GM19025 (cell line): ENCODE measurements around the gene PRKAG1.

ENCODE experiments used
- ATAC-seq: cut with Tn5 transposase; IDR thresholded peaks from one replicate; pipeline ENCODE4 v1.9.1; 2021; ENCODE audit warnings: mild to moderate bottlenecking, low read depth, moderate library complexity; ENCODE audit not compliant: unreplicated experiment

Gene PRKAG1

GRCh38 chr12:48986720-48987291 is 31.8 kb downstream of the PRKAG1 start:
- ATAC-seq, result no peak

DNA sequence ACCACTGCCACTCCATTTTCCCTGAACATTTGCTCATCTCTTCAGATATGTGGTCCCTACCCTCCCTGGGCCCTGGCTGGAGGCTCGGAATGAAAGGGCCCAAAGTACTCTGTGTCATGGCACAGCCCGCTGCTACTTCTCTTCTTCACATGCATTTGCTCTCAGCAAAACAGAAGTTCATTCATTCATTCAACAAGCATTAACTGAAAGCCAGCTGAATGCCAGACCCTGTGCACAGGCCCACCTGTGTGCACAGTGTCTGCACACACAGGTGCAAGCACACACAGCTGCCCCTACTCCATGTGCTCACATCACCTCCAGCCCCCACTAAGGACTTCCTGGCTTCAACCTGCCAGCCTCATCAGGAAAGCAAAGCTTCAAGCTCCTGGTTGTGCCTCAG is 32.7 kb downstream of the PRKAG1 start:
- ATAC-seq, result no peak

DNA sequence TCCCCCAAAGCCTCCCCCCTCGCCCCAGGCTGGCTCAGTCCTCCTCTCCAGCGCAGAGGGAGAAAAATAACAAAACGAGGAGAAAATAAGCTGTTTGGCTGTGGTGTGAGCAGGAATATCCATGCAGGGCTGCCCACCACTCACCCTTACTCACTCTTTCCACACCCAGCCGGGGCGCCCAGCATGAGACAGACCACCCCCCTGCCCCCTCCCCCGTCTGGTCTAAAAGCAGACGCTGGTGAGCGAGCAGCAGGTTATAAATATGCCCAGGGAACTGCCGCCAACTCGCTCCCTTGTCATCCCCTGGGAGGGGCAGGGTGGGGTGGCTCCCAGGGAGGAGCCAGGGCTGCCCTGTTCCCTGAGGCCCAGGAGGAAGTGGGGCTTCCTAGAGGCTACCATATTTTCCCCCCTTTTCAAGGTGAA is 33.1 kb downstream of the PRKAG1 start:
- ATAC-seq, result no peak

DNA sequence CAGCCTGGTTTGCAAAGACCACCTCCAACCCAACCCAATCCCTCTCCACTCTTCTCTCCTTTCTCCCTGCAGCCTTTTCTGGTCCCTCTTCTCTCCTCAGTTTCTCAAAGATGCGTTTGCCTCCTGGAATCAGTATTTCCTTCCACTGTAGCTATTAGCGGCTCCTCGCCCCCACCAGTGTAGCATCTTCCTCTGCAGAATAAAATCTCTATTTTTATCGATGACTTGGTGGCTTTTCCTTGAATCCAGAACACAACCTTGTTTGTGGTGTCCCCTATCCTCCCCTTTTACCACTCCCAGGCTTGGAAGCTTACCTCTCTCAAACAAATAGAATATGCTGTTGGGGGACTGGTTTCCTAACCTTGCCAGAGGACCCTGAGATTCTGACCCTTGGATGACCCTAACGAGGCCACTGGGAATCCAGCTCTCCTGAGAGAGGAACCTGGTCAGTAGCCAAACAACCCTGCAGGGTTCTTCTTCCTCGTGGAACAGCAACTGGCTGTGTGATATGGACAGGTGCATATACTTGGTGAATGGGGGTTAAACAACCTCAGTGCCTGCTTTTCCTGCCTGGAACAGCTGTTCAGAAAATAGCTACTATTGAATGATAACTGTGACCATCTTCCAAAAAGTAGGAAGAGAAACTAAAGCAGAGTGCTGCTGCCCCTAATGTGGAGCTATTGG is 36.0 kb downstream of the PRKAG1 start:
- no peak for ATAC-seq

GRCh38 chr12:48981757-48982157 is 36.8 kb downstream of the PRKAG1 start:
- no peak for ATAC-seq

- no peak for ATAC-seq
Measured at GRCh38 chr12:48980953-48981756, 37.4 kb downstream of the PRKAG1 start.

- ATAC-seq, result no peak
Measured at GRCh38 chr12:48980389-48980952, 38.1 kb downstream of the PRKAG1 start.

DNA sequence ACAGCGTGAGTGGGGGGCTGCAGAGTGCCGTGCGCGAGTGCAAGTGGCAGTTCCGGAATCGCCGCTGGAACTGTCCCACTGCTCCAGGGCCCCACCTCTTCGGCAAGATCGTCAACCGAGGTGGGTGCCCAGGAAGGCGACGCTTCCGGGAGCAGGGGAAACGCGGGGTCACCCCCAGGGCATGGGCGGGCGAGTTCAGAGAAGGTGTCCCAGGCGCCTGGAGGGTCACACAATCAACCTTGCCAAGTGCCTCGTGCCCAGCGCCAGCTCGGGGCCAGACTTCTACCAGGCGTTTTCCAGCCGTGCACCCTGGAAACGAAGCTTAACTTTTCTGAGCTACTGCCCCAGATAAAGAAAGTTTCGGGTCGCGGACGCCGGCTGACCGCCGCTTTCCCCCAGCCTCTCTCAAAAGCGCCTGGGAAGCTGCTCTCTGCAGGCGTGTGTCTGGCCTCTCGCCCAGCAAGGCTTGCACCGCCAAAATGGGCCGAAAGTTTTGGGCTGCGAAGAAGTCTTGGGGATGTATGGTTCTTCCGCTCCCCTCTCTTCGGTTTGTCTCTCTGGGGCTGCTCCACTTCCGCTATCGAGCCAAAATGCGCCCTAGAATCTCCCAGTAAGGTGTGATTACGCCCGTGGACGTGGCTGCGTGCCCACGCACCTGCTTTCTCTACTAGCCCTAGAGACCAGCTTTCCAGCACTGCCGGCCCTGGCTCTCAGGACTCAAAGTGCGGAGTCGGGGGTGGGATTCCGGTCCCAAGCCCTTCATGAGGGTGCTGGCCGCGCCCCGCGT is 38.8 kb downstream of the PRKAG1 start:
- no peak for ATAC-seq

GRCh38 chr12:48978741-48979601 is 39.6 kb downstream of the PRKAG1 start:
- no peak for ATAC-seq

DNA sequence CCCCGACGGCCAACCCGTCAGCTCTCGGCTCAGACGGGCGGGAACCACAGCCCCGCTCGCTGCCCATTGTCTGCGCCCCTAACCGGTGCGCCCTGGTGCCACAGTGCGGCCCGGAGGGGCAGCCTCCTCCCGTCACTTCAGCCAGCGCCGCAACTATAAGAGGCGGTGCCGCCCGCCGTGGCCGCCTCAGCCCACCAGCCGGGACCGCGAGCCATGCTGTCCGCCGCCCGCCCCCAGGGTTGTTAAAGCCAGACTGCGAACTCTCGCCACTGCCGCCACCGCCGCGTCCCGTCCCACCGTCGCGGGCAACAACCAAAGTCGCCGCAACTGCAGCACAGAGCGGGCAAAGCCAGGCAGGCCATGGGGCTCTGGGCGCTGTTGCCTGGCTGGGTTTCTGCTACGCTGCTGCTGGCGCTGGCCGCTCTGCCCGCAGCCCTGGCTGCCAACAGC is 40.3 kb downstream of the PRKAG1 start, which contains the start of gene WNT1:
WNT1 (plus strand) TSS at position 32 of the 450 bp plus-strand sequence; CDS start at position 361, 329 bp downstream.
- ATAC-seq, result no peak

GRCh38 chr12:48977290-48978281 is 41.0 kb downstream of the PRKAG1 start:
- no peak for ATAC-seq

DNA sequence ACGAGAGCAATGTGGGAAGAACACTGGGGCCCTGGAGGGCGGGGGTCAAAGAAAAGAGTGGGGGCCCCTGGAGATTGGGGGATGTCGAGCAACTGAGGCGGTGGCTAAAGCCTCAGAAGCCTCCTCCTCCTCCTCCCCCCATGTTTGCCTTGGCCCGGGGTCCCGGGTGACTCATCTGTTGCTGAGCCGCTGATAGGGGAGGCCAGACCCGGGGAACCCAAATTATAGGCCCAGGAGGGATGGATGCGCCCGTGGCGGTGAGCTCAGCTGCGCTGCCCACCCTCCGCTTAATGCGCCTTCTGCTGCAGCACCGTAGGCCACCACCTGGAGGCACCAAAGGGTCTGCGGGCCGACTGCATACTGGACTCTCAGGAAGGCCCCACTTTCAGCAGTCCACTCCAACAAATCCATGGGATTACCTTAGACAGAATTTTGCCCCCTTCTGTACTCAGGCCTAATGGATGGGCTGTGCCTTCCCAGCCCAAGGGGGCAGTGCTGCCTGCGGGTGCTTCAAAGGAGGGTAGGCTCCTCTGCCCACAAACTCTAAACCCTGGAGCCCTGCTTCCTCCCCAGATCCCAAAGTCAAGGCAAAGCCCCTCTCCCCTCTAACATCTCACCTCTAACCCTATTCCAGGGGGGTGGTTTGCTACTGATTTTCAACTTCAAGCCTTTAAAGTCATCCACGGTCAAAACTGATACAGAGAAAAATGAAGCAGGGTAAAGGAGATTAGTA is 44.5 kb downstream of the PRKAG1 start:
- no peak for ATAC-seq

DNA sequence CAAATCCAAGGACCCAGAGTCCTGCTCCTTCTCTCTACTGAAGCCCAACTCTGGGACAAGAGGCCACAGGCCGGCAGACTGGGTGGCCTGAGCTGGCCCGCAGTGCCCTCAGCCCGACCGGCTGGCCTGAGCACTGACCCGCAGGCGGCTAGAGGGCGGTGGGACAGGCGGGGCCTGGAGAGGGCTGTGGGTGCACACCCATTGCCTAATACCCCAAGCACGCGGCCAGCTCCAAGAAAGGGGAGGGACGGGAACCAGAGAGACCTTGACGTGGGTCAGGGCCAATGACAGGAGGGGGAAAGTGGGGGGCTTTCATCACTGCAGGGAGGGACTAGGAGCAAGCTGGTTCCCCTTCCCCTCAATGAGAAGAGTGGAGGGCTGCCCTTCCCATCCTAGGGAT is 45.0 kb downstream of the PRKAG1 start:
- no peak for ATAC-seq

- no peak for ATAC-seq
Measured at GRCh38 chr12:48972952-48973483, 45.6 kb downstream of the PRKAG1 start.

DNA sequence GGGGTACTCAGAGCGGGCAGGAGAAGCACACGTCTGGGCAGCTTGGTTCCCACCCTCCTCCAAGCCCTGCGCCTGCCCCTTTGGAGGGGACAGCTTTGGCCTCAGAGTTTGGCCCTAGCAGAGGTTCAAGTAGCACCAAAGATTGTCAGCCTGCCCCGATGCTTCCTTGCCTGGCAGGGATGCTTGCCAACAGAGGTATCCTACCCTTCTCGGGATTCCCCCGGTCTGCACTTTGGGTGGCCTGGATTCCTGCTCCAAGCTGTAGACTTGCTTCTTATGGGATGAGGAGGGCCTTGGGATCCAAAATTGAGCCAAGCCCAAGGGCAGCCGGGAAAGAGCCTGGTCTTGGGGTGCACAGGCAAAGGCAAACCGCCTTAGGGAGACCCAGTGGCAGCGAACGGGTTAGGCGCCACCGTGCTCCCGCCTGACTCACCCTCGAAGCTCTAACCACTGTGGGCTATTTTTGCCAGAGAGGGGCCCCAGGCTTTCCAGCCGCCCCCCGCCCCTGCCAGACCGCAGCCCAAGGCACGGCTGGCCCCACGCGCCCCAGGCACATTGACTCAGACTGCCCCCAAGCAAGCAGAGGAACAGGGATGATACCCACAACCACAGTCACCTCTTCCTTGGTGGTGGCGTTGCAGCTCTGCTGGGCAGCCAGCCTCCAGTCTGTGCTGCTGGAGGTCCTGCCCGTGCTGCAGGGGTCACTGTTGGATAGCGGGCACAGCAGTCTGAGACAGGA is 46.2 kb downstream of the PRKAG1 start:
- ATAC-seq, result no peak

DNA sequence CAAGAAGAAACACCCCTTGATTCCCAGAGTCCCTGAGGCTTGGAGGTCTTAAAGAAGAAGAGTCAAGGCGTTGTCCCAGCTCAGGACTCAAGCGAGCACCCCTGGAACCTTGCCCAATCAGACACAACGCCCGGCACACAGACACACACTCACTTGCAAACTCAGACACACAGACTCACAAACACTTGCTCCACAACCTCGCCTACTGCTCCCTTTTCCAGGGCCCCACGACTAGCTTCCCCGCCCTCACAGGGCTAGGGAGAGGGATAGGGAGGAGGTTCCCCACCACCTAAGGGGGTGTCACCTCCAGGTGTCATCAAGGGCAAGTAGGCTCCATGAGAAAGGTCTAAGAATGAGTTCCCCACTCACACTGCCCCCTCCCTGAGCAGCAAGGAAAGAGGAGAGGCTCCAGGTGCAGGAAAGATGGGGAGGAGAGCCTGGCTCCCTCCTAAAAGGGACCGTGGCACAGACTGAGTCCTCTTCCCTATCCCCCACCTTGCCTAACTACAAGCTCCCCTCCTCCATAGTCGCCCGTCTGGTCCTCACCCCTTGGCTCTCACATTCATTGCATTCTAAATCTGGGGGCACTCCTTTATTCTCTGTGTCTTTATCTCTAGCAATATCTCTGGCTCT is 47.8 kb downstream of the PRKAG1 start:
- ATAC-seq, result no peak
